Measurements from ENCODE around the gene ITGB4.

The ITGB4 gene

GRCh38 chr17:75689441-75689873 is 31.8 kb upstream of the ITGB4 start:
- Histone ChIP-seq H3K9me3 (ENCODE audit: control insufficient read depth, low read depth, low read length) (no peaks in the 10 kb centered on the region), H3K36me3 (ENCODE audit: control insufficient read depth, low read depth, low read length) (peaks cover 3% of the 10 kb centered on the region), H3K4me3 (ENCODE audit: low read length) (no peak overlapping the region), H3K27ac (ENCODE audit: low read length) (no peak overlapping the region), H3K9ac (ENCODE audit: low read length) (no peak overlapping the region), H3K4me1 (ENCODE audit: control insufficient read depth, low read depth, low read length) (peaks cover 6% of the 10 kb centered on the region), H3K27me3 (ENCODE audit: control insufficient read depth, insufficient read depth, low read length) (no peaks in the 10 kb centered on the region)

GRCh38 chr17:75691371-75691791 is 29.9 kb upstream of the ITGB4 start:
- H3K27ac ChIP-seq (ENCODE audit: low read length) = no peak overlapping the region
- H3K4me1 ChIP-seq (ENCODE audit: control insufficient read depth, low read depth, low read length) = peaks cover 6% of the 10 kb centered on the region
- H3K36me3 ChIP-seq (ENCODE audit: control insufficient read depth, low read depth, low read length) = peaks cover 3% of the 10 kb centered on the region
- H3K9ac ChIP-seq (ENCODE audit: low read length) = no peak overlapping the region
- H3K9me3 ChIP-seq (ENCODE audit: control insufficient read depth, low read depth, low read length) = no peaks in the 10 kb centered on the region
- no peaks in the 10 kb centered on the region for H3K27me3 ChIP-seq (ENCODE audit: control insufficient read depth, insufficient read depth, low read length)
- H3K4me3 ChIP-seq (ENCODE audit: low read length) = no peak overlapping the region

- Histone ChIP-seq H3K9ac (ENCODE audit: low read length) (no peak overlapping the region), H3K36me3 (ENCODE audit: control insufficient read depth, low read depth, low read length) (peaks cover 3% of the 10 kb centered on the region), H3K27ac (ENCODE audit: low read length) (no peak overlapping the region), H3K9me3 (ENCODE audit: control insufficient read depth, low read depth, low read length) (no peaks in the 10 kb centered on the region), H3K4me3 (ENCODE audit: low read length) (no peak overlapping the region), H3K4me1 (ENCODE audit: control insufficient read depth, low read depth, low read length) (peaks cover 6% of the 10 kb centered on the region), H3K27me3 (ENCODE audit: control insufficient read depth, insufficient read depth, low read length) (no peaks in the 10 kb centered on the region)
Observed at GRCh38 chr17:75691801-75692626, 29.2 kb upstream of the ITGB4 start.

- peaks cover 6% of the 10 kb centered on the region for H3K4me1 ChIP-seq (ENCODE audit: control insufficient read depth, low read depth, low read length)
- peaks cover 3% of the 10 kb centered on the region for H3K36me3 ChIP-seq (ENCODE audit: control insufficient read depth, low read depth, low read length)
- H3K9ac ChIP-seq (ENCODE audit: low read length) = no peak overlapping the region
- H3K27me3 ChIP-seq (ENCODE audit: control insufficient read depth, insufficient read depth, low read length) = no peaks in the 10 kb centered on the region
- no peak overlapping the region for H3K27ac ChIP-seq (ENCODE audit: low read length)
- no peak overlapping the region for H3K4me3 ChIP-seq (ENCODE audit: low read length)
- no peaks in the 10 kb centered on the region for H3K9me3 ChIP-seq (ENCODE audit: control insufficient read depth, low read depth, low read length)
Observed at GRCh38 chr17:75692976-75693375, 28.3 kb upstream of the ITGB4 start.

- peaks cover 6% of the 10 kb centered on the region for H3K4me1 ChIP-seq (ENCODE audit: control insufficient read depth, low read depth, low read length)
- H3K9me3 ChIP-seq (ENCODE audit: control insufficient read depth, low read depth, low read length) = no peaks in the 10 kb centered on the region
- peaks cover 3% of the 10 kb centered on the region for H3K36me3 ChIP-seq (ENCODE audit: control insufficient read depth, low read depth, low read length)
- no peaks in the 10 kb centered on the region for H3K27me3 ChIP-seq (ENCODE audit: control insufficient read depth, insufficient read depth, low read length)
- H3K27ac ChIP-seq (ENCODE audit: low read length) = peak overlapping the region; percentile 6
- H3K9ac ChIP-seq (ENCODE audit: low read length) = no peak overlapping the region
- H3K4me3 ChIP-seq (ENCODE audit: low read length) = no peak overlapping the region
Observed at GRCh38 chr17:75693500-75694481, 27.5 kb upstream of the ITGB4 start.

- no peaks in the 10 kb centered on the region for H3K27me3 ChIP-seq (ENCODE audit: control insufficient read depth, insufficient read depth, low read length)
- H3K9me3 ChIP-seq (ENCODE audit: control insufficient read depth, low read depth, low read length) = no peaks in the 10 kb centered on the region
- no peak overlapping the region for H3K4me3 ChIP-seq (ENCODE audit: low read length)
- H3K27ac ChIP-seq (ENCODE audit: low read length) = no peak overlapping the region
- H3K9ac ChIP-seq (ENCODE audit: low read length) = no peak overlapping the region
- H3K4me1 ChIP-seq (ENCODE audit: control insufficient read depth, low read depth, low read length) = peaks cover 6% of the 10 kb centered on the region
- H3K36me3 ChIP-seq (ENCODE audit: control insufficient read depth, low read depth, low read length) = peaks cover 5% of the 10 kb centered on the region
Observed at GRCh38 chr17:75694536-75694935, 26.7 kb upstream of the ITGB4 start.

GRCh38 chr17:75695141-75695829 is 26.0 kb upstream of the ITGB4 start:
- H3K27ac ChIP-seq (ENCODE audit: low read length) = no peak overlapping the region
- no peaks in the 10 kb centered on the region for H3K27me3 ChIP-seq (ENCODE audit: control insufficient read depth, insufficient read depth, low read length)
- peaks cover 6% of the 10 kb centered on the region for H3K4me1 ChIP-seq (ENCODE audit: control insufficient read depth, low read depth, low read length)
- no peaks in the 10 kb centered on the region for H3K9me3 ChIP-seq (ENCODE audit: control insufficient read depth, low read depth, low read length)
- no peak overlapping the region for H3K4me3 ChIP-seq (ENCODE audit: low read length)
- H3K36me3 ChIP-seq (ENCODE audit: control insufficient read depth, low read depth, low read length) = peaks cover 13% of the 10 kb centered on the region
- H3K9ac ChIP-seq (ENCODE audit: low read length) = no peak overlapping the region

GRCh38 chr17:75695830-75696271 is 25.4 kb upstream of the ITGB4 start:
- H3K9ac ChIP-seq (ENCODE audit: low read length) = no peak overlapping the region
- H3K9me3 ChIP-seq (ENCODE audit: control insufficient read depth, low read depth, low read length) = no peaks in the 10 kb centered on the region
- peaks cover 6% of the 10 kb centered on the region for H3K4me1 ChIP-seq (ENCODE audit: control insufficient read depth, low read depth, low read length)
- peaks cover 15% of the 10 kb centered on the region for H3K36me3 ChIP-seq (ENCODE audit: control insufficient read depth, low read depth, low read length)
- H3K4me3 ChIP-seq (ENCODE audit: low read length) = no peak overlapping the region
- H3K27ac ChIP-seq (ENCODE audit: low read length) = no peak overlapping the region
- H3K27me3 ChIP-seq (ENCODE audit: control insufficient read depth, insufficient read depth, low read length) = no peaks in the 10 kb centered on the region

GRCh38 chr17:75697651-75698291 is 23.5 kb upstream of the ITGB4 start:
- no peaks in the 10 kb centered on the region for H3K27me3 ChIP-seq (ENCODE audit: control insufficient read depth, insufficient read depth, low read length)
- peaks cover 32% of the 10 kb centered on the region for H3K36me3 ChIP-seq (ENCODE audit: control insufficient read depth, low read depth, low read length)
- no peak overlapping the region for H3K9ac ChIP-seq (ENCODE audit: low read length)
- peaks cover 6% of the 10 kb centered on the region for H3K4me1 ChIP-seq (ENCODE audit: control insufficient read depth, low read depth, low read length)
- H3K27ac ChIP-seq (ENCODE audit: low read length) = no peak overlapping the region
- H3K4me3 ChIP-seq (ENCODE audit: low read length) = no peak overlapping the region
- H3K9me3 ChIP-seq (ENCODE audit: control insufficient read depth, low read depth, low read length) = no peaks in the 10 kb centered on the region

- no peak overlapping the region for H3K4me3 ChIP-seq (ENCODE audit: low read length)
- H3K27ac ChIP-seq (ENCODE audit: low read length) = no peak overlapping the region
- H3K9ac ChIP-seq (ENCODE audit: low read length) = no peak overlapping the region
- peaks cover 38% of the 10 kb centered on the region for H3K36me3 ChIP-seq (ENCODE audit: control insufficient read depth, low read depth, low read length)
- H3K4me1 ChIP-seq (ENCODE audit: control insufficient read depth, low read depth, low read length) = no peaks in the 10 kb centered on the region
- H3K27me3 ChIP-seq (ENCODE audit: control insufficient read depth, insufficient read depth, low read length) = no peaks in the 10 kb centered on the region
- no peaks in the 10 kb centered on the region for H3K9me3 ChIP-seq (ENCODE audit: control insufficient read depth, low read depth, low read length)
Observed at GRCh38 chr17:75698659-75699058, 22.6 kb upstream of the ITGB4 start.

GRCh38 chr17:75701288-75701687 is 20.0 kb upstream of the ITGB4 start:
- no peaks in the 10 kb centered on the region for H3K9me3 ChIP-seq (ENCODE audit: control insufficient read depth, low read depth, low read length)
- H3K9ac ChIP-seq (ENCODE audit: low read length) = no peak overlapping the region
- H3K36me3 ChIP-seq (ENCODE audit: control insufficient read depth, low read depth, low read length) = peaks cover 50% of the 10 kb centered on the region
- H3K4me1 ChIP-seq (ENCODE audit: control insufficient read depth, low read depth, low read length) = no peaks in the 10 kb centered on the region
- H3K4me3 ChIP-seq (ENCODE audit: low read length) = no peak overlapping the region
- H3K27ac ChIP-seq (ENCODE audit: low read length) = no peak overlapping the region
- no peaks in the 10 kb centered on the region for H3K27me3 ChIP-seq (ENCODE audit: control insufficient read depth, insufficient read depth, low read length)
